Measurements from ENCODE around the gene ZSCAN32.

DNA sequence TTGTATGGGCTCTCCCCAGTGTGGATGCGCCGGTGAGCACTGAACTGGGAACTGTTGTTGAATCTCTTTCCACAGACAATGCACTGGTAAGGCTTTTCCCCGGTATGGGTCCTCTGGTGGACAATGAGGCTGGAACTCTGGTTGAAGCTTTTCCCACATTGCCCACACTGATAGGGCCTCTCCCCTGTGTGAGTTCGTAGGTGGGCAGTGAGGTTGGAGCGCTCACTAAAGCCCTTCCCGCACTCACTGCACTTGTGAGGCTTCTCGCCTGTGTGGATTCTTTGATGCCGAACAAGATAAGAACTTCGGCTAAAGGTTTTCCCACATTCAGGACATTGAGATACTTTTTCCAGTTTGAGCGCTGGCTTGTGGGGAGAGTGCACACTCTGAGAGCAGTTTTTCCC is 17.8 kb downstream of the ZSCAN32 start:
- TF ChIP-seq, protein P1, sequence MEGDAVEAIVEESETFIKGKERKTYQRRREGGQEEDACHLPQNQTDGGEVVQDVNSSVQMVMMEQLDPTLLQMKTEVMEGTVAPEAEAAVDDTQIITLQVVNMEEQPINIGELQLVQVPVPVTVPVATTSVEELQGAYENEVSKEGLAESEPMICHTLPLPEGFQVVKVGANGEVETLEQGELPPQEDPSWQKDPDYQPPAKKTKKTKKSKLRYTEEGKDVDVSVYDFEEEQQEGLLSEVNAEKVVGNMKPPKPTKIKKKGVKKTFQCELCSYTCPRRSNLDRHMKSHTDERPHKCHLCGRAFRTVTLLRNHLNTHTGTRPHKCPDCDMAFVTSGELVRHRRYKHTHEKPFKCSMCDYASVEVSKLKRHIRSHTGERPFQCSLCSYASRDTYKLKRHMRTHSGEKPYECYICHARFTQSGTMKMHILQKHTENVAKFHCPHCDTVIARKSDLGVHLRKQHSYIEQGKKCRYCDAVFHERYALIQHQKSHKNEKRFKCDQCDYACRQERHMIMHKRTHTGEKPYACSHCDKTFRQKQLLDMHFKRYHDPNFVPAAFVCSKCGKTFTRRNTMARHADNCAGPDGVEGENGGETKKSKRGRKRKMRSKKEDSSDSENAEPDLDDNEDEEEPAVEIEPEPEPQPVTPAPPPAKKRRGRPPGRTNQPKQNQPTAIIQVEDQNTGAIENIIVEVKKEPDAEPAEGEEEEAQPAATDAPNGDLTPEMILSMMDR (IDR thresholded peaks at IDR 0.05) = no peak
- TF ChIP-seq POLR2AphosphoS5 (IDR thresholded peaks at IDR 0.05; ENCODE audit: low read depth, low read length) (no peak), SIN3A (IDR thresholded peaks at IDR 0.05; ENCODE audit: borderline replicate concordance, insufficient read depth, low read depth, low read length) (no peak), TCF7L2 (IDR thresholded peaks at IDR 0.05; ENCODE audit: low read depth, low read length) (no peak)

All from Panc1 (cell line).